SW480 (cell line): ENCODE data around the gene EGFL7.

ENCODE experiments used
- DNase-seq: peaks from one replicate; pipeline ENCODE4 v3.0.0-alpha.2; 2016; ENCODE audit warnings: low spot score

Gene EGFL7

DNA sequence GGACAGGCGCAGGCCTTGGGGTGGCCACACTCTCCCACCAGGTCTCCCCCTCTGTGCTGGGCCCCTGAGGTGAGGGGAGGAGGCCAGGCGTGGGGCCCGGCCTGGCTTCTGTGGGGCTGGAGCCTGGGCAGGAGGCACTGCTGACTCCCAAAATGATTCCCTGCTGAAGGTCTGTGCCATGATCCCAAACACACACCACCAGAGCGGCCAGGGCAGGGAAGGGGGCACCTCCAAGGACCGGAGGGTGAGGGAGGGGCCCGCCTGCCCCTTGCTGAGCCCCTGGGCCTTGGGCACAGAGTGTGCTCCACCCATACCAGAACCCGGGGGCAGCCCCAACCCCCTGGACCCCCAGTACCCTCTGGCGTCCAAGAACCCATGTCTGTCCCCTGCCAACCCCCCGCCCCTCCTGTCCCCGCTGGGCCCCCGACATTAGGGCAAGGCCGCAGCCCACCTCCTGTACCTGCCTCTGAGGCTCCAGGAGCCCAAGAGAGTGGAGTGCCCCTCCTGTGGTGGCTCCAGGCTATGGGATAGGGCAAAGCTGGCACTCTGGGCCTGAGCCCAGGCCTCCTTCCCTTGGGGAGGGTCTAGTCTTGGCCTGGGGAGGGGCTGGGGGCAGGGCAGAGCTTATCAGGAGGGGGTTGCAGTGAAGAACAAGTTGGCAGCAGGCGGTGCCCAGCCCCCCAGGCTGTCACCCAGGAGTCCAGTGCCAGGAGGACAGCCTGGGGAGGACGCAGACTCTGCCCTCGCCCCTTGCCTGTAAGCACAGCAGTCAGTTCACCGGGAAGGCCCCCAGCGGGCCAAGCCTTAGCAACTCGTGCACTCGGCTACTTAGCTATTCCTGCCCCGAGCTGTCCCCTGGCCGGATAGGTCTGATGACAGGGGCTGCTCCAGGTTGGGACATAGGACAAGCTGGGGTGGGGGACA lies 2.6 kb upstream of the EGFL7 start:
- DNase-seq, result no peak

DNA sequence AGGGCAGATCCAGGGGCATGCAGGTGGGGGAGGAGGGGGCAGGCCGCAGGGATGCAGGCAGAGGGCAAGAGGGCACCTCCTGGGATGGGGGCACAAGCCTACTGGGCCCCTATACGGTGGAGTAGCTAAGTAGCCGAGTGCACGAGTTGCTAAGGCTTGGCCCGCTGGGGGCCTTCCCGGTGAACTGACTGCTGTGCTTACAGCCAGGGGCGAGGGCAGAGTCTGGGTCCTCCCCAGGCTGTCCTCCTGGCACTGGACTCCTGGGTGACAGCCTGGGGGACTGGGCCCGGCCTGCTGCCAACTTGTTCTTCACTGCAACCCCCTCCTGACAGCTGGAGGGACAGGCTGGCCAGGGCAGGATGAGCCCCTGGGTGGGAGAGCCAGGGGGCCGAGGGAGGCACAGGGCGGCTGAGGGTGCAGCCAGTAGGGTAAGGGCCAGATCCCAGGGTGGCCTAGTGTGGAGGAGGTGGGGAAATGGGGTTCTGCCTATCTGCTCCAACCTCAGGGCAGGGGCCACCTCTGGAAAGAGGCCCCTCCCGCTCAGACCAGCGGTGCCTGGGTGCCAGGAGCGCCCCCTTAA lies 1.7 kb upstream of the EGFL7 start:
- no peak for DNase-seq

DNA sequence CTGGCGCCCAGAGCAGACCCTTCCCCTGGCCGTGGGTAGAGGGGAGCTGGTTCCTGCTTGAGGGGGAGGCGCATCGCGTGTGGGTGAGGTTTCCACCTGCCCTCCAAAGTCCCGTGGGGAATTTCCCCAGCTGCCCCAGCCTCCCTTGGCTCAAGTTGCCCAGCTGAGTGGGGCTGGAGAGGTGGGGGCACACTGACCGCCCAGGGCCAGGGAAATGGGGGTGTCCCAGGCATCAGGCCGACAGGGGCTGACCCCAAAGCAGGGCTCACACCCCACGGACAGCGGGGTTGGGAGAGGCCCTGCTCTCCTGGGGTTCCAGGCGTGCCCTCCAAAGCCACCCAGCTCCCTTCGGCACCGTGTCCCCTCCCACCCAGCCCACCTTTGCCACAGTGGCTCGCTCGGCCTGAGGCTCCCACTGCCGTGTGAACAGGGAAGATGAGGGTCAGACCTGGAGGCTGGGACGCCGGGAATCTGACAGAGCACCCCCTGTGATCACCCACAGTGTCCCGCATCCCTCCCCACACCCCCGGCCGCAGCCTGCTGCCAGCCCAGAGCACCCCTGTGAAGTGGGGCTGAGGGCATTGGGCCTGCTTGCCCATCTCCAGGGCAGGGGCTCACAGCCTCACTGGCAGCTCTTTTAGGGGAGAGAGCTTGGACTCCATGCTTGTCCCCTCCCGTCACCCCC lies 933 bp upstream of the EGFL7 start:
- no peak for DNase-seq

DNA sequence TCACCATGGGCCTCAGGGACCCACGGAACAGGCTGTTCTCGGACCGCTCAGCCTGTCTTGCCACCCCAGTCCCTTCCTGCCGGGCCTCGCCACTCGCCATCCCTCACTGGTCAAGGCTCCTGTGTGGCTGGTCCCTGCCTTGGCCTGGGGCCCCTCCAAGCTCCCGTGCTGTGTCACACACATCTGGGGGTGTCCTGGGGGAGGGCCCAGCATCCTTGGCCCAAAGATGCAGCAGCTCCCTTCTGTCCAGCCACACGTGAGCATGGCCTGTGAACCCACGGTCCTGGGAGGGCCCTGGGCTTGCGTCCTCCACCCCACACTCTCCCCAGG lies 425 bp upstream of the EGFL7 start:
- DNase-seq, result no peak

DNA sequence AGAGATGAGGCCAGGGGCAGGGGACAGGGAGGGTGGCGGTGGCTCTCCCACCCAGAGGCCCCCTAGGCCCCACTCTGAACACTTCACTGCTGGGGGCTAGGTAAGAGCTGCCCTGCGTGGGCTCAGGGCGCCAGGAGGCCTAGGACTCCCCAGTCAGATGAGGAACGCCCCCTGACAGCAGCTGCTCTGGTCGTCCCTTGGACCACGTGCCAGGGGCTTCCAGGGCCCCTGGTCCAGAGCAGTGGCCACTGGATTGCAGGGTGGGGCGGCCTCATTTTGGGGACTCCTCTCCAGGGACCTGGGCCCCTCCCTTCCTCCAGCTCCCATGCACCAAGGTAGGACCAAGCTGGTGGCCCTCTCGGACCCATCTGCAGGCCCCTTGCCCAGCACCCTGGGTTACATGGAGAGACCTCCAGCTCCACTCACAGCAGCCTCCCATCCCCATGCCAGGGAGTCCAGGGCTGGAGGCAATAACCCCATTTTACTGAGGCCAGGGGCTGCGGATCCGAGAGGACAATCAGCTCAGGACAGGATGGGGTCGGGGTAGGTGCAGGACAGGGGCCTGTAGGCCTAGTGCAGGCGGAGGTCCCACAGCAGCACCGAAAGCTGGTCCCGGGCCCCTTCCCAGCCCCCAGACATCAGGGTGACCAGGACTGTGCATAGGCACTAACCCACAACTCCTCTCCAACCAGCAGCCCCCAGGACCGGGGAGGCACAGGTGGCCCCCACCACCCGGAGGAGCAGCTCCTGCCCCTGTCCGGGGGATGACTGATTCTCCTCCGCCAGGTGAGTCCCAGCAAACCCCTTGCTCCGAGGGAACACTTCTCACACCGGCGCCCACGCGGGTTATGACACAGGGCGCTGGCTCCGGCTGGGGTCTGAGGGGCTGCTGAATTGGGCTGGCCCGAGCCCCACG lies 1.5 kb downstream of the EGFL7 start:
- no peak for DNase-seq

DNA sequence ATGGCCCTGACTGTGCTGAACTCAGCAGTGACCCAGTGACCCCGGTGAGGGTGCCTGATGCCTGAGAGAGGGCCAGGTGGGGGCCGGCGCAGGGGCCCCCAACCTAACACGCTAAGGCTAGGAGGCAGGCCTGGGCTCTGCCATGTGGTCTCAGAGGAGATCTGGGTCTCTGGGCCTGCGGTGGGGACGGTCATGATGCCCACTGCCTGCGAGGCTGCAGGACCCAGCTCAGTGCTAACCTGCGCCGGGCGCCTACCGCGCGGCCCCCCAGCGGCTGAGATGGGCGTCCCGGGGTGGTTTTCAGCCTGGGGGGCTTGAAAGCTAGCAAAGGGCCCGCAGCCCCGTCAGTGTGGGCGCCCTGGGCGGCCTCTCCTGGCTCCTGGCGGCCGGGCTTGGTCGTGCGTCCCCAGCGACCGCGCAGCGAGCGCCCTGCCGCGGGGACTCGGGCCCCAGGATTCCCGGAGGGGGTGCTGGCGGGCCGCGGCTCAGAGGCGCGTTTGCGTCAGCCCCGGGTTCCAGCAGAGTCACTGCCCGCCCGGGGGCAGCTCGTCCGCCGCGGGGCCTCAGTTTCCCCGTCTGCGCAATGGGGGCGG lies 2.5 kb downstream of the EGFL7 start:
- DNase-seq, result no peak

DNA sequence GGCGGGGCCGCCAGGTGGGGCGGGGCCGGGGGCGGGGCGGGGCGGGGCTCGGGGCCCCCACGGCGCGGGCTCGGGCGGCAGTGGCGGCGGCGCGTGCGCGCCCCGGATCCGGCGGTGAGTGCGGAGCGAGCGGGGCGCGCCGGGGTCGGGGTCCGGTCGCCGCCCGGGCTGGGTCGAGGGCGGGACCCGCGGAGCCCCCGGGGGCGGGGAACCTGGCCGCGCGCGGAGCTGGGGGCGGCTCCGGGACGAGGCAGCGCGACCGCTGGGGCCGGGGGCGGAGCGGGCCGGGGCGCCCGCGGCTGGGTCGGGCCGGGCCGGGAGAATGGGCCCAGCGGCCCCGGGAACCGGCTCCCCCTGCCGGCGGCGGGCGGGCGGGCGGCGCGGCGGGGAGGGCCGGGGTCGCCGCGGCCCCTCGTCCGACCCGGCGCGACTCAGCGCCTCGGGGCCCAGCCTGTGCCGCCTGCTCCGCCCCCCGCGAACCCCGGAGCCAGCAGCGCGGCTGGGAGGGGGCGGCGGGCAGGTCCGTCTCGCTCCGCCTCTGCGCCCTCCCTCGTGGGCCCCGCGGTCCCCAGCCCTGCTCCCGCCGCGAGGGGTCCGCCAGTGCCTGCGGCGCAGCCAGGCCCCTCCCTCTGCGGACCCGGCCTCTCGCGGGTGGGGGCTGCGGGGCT lies 3.1 kb downstream of the EGFL7 start:
- no peak for DNase-seq

DNA sequence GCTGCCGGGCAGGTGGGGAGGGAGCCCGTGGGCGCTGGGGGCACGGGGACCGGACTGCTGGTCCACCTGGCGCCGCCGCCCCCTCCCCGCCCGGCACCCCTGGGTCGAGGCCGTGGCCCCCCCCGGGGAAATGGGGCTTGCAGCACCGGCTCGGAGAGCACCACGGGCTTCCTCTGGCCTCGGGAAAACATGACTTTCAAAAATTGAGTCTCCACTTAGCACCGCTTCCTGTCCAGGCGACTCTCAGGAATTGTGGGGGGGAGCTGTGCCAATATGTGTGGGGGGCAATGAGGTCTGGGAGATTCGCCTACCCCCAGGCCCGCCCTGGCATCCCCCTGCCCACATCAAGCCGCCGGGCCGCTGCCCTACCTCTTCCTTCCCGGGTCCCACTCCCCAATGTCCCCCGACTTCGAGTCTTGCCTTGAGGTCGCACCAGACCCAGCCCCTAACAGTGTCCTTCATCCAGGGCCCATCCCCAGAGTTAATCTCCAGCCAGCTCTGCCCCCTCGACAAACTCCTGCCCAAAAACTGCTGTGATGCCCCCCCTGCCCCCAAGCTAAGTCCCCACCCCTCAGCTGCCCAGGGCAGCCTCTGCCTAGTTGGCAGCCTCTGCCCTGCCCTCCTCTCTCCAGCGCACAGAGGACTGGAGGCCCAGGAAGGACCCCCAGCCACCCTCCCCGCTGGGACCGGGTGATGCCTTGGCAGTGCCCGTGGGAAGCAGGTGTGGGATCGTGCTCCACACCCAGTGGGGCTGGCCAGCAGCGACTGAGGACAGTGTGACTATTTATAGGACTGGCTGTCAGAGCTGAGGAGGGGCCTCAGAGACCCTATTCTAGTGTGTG lies 3.9 kb downstream of the EGFL7 start:
- no peak for DNase-seq

DNA sequence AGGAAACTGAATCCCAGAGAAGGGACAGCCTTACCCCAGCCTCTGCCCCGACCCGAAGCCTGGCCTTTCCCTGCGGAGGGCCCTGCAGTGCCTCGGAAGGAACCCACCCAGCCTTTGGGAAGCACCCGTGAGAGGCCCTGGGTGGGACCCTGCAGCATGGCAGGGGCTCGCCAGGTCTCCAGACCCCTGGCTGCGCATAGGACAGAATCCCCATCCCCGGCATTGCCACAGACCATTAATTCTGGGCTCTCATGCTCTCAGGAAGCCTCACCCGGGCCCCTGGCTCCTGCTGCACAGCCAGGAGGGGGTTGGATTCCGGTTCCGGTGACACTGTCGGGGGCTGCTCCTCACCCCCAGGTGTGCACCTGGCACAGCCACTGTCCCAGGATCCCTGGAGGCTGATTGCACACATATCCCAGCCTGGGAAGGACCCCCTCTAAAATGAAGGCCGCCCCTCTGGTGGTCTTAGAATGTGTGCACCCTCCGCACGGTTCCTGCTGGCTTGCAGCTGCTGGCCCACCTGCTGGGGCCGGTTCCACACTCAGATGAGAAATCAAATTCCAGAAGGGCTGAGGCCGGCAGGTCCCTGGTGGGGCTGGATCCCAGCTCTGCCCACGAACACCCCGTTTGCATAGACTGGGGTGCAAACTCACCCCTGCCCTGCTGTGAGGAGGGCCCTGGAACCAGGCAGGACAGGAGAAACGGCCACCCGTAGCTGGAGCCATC lies 4.7 kb downstream of the EGFL7 start:
- DNase-seq, result no peak

DNA sequence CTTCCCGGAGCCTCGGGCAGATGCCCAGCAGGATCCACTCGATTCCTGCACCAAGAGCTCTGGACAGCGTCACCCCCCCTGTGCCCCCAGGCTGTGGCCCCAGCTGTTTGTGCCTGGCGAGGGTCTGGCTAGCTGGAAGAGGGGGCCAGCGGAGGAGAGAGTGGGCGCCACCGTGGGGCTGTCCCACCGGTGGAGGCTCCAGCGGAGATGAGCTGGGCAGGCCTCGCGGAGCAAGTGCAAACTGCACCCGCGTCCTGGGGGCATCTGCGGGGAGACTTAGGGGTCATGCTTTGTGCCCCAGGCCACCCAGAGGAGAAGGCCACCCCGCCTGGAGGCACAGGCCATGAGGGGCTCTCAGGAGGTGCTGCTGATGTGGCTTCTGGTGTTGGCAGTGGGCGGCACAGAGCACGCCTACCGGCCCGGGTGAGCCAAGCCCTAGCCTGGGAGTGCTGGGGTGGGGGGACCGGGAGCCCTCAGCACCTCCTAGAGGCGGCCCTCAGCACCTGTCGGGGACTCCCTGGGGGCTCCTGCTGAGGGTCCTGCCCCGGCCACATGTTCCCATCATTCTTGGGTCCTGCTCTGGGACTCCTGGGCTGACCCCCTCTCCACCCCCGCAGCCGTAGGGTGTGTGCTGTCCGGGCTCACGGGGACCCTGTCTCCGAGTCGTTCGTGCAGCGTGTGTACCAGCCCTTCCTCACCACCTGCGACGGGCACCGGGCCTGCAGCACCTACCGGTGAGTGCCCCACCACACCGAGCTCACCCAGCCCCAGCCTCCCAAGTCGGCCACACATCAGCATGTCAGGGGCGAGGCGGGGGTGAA lies 5.4 kb downstream of the EGFL7 start:
- DNase-seq, result no peak

DNA sequence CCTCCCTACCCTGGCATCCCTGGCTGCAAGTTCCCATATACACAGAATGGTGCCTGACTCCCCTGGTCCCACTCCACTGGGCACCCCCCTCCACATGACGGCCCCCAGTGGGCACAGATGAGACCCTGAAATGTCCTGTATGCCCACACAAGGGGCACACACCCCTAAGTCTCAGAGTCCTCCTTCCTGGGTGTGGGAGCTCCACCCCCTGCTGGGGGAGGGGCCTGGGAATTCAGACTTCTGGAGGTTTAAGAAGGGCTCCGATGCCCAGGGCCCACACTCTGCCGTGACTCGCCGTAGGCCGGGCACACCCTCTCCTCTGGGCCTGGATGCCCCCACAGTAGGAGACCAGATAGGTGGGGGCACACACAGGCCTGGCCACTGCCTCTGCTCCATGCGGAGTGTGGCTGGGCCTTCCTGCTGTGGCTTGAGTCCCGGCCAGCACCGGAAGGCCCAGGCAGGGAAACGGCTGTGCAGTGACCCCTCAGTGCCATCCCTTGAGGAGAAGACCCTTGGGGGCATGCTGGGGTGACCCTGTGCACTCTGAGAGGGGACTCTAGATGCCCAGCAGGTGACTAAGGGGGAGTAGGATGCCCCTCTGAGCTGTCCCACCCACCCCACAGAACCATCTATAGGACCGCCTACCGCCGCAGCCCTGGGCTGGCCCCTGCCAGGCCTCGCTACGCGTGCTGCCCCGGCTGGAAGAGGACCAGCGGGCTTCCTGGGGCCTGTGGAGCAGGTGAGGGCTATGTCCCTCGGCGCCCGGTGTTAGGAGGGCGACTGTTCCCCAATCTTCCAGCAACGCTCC lies 6.5 kb downstream of the EGFL7 start:
- no peak for DNase-seq

DNA sequence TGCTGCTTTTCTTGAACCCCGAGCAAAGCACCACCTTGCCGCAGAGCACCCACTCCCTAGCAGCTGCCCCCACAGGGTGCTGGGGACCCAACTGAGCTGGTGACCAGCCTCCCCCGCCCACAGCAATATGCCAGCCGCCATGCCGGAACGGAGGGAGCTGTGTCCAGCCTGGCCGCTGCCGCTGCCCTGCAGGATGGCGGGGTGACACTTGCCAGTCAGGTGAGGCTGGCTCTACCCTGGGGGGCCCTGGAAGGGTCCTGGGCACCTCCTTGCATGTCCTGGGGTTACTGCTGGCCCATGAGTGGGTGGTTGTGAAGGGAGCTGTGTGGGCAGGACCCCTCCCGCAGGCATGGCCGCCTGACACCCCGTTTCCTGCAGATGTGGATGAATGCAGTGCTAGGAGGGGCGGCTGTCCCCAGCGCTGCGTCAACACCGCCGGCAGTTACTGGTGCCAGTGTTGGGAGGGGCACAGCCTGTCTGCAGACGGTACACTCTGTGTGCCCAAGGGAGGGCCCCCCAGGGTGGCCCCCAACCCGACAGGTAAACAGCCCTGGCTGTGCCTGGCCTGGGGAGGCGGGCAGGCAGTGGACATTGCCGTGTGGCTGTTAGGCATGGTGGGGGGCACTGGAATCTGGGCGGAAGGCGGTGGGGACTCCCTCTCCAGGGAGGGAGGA lies 7.2 kb downstream of the EGFL7 start:
- DNase-seq, result no peak

DNA sequence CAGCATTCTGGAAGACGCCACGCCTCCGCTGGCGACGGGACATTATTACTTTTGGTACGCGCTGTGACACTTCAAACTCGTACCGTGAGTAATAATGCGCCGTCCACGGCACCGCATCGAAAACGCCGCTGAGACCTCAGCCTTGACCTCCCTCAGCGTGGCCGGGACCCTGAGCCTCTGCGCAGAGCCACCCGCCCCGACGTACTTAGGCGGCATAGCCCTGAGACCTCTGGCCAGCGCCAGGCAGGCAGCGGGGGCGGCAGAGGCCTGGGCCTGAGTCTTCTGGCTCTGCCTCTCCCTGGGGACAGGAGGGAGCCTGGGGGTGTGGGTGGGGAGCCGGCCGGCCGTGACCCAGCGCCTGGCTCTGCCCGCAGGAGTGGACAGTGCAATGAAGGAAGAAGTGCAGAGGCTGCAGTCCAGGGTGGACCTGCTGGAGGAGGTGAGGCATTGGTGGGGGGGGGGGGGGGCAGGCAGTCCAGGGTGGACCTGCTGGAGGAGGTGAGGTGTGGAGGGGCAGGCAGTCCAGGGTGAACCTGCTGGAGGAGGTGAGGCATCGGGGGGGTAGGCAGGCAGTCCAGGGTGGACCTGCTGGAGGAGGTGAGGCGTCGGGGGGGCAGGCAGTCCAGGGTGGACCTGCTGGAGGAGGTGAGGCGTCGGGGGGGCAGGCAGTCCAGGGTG lies 8.0 kb downstream of the EGFL7 start:
- DNase-seq, result no peak

DNA sequence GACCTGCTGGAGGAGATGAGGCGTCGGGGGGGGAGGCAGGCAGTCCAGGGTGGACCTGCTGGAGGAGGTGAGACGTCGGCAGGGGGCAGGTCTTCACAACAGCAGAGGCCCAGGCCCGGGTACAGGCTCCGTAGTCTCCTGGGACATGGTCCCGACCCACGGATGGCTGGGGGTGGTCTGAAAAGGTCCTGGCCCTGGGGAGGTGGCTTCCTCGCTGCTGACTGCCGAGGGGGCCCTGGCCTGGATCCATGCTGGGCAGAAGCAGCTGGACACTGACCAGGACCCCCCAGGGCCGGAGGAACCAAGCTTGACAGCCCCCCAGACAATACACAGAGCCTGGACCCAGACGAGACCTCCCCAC lies 8.5 kb downstream of the EGFL7 start:
- no peak for DNase-seq

DNA sequence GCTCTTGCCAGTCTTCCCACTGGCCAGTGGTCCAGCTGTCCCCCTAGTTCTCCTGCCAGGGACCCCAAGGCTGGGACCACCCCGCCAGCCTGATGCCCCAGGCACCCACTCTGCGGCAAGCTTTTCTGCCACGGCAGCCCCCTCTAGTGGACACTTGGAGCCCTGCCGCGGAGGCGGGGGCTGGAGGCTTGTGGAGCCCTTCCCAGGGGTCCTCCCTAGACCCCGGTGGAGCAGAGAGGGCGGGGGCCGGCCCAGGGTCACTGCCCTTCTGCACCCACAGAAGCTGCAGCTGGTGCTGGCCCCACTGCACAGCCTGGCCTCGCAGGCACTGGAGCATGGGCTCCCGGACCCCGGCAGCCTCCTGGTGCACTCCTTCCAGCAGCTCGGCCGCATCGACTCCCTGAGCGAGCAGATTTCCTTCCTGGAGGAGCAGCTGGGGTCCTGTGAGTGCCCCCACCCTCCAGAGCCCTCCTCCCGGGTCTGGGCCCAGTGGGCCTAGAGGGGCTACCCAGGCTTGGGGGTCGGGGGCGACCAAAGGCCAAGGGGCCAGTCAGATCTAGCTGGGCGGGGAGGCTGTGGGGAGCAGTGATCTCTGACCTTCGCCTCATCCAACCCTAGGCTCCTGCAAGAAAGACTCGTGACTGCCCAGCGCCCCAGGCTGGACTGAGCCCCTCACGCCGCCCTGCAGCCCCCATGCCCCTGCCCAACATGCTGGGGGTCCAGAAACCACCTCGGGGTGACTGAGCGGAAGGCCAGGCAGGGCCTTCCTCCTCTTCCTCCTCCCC lies 9.1 kb downstream of the EGFL7 start:
- DNase-seq, result no peak
